Posterior vena cava (tissue), 2 donors: Measurements from ENCODE around the gene ERAS. TPM values are rescaled to one million over a fixed set of nuclear protein-coding genes. Genes with fewer than 3 reads are reported as not detected.

ENCODE experiments used
- DNase-seq: peaks from one replicate; pipeline ENCODE4 v3.0.0-alpha.2; 2020; ENCODE audit warnings: low spot score
- intact Hi-C, 2 donors: fragments of 100-400 bp; cut with DNase I; formaldehyde crosslinking; loops; one replicate each; pipeline versions ENCODE4 v1.14.1 to v1.14.2; 2022 to 2023
- long read RNA-seq, 2 donors: library from polyadenylated mRNA; unstranded; transcript quantifications; one replicate each; pipeline ENCODE4 v2.0.0, GENCODE V29; 2020 to 2021
- total RNA-seq, 2 donors: library from RNA; stranded (reverse); fragmentation: NEBNext Ultra II Directional; extraction: Animal tissue kit (Norgen Biotek cat#: 25700); gene quantifications; one replicate each; pipeline ENCODE4 v1.2.1, GENCODE V29; 2021
- donor health status: DM: yes; HTN: yes; CAD: no.
- donor health status: DM: yes; HTN: yes; CAD: no.

The ERAS gene, protein sequence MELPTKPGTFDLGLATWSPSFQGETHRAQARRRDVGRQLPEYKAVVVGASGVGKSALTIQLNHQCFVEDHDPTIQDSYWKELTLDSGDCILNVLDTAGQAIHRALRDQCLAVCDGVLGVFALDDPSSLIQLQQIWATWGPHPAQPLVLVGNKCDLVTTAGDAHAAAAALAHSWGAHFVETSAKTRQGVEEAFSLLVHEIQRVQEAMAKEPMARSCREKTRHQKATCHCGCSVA
- total RNA-seq, result not detected
- long read RNA-seq, donor 1, result 0 reads
- long read RNA-seq, donor 2, result 0 reads

DNA sequence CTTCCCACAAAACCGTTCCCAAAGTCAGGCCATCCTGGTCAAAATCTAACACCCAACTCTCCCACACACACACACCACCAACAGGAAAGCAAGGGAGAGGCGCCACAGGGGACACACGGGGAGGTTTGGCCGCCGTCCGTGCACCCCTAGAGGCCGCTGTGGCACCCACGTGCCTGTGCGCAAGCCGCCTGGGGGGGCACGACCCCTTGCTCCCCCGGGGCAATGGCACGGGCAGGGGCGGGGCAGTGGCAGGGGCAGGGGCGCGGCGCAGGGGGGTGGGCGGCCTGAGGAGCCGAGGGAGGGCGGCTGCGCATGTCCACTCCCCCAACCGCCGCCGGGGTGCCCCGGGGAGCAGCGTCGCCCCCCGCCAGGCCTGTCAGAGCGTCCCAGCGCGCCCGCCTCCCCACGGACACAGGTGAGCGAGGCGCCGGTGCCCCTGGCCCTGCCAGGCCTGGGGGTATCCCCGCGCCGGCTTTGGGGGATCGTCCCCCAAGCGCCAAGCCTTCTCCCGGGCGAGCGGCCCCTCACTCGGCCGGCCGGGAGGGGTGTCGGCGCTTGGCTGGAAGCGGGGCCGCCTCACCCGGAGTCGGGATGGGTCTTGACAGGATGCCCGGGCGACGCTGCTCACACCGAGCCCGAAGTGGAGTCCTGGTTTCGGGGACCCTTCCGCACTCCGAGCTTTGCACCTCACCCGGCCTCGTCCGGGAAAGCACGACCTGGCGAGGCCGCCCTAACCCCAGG lies at the start of gene ERAS:
ERAS (plus strand) TSS at position 379 of the 741 bp plus-strand sequence. CDS start 2,611 bp downstream, outside the sequence.
- intact Hi-C loops, result no loop called here
- DNase-seq, result no peak

DNA sequence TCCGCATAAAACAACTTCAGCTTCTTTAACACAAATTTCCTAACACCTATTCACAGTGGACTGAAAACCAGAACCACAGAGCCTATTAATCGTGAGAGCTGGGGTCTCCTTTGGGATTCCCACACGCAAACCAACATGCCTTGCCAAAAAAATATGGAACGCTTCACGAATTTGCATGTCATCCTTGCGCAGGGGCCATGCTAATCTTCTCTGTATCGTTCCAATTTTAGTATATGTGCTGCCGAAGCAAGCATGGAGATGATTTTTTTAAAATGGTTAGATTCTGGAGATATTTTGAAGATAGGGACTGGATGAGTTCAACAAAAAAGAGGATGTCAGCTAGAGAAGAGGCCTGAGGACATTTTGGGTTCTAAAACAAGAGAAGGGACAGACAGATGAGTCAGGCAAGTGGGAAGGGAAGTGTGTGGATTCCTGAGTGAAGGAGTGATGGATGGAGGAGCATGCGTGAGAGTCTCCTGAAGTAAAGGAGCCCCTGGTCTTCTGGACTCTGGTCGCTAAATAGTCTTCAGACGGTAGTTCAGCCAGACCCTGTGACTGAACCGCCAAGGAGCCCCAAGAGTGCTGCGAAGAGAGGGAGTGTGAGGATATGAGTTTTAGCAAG lies 49.4 kb upstream of the ERAS start:
- DNase-seq, result no peak

GRCh38 chrX:48779399-48779798 lies 46.9 kb upstream of the ERAS start:
- intact Hi-C loops, result loop anchor here in 1 of 2 donors (5.0 kb wide), 1 partner anchor 1568 kb away; no protein-coding TSS in a partner anchor
- peak; percentile 47 for DNase-seq

More for the DNA sequence above, 49.4 kb upstream of the ERAS start:
- intact Hi-C loops, result loop anchor here in 1 of 2 donors (5.0 kb wide), 1 partner anchor 1570 kb away; no protein-coding TSS in a partner anchor

DNA sequence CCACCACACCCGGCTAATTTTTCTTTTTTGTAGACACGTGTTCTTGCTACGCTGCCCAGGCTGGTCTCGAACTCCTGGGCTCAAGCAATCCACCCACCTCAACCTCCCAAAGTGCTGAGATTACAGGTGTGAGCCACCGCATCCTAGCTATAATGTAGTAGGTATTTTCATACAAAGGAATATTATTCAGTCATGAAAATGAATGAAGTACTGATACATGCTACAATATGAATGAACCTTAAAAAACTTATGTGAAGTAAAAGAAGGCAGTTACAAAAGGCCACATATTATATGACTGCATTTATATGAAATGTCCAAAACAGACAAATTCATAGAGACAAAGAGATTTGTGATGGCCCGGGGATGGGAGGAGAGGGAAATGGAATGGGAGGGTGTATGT lies 44.6 kb upstream of the ERAS start:
- DNase-seq, result no peak
- intact Hi-C loops, result no loop called here

- intact Hi-C loops, result no loop called here
- DNase-seq, result no peak
Measured at GRCh38 chrX:48782216-48782615, 44.1 kb upstream of the ERAS start.

- intact Hi-C loops, result no loop called here
- peak; percentile 25 for DNase-seq
Measured at GRCh38 chrX:48782795-48783194, 43.5 kb upstream of the ERAS start.

DNA sequence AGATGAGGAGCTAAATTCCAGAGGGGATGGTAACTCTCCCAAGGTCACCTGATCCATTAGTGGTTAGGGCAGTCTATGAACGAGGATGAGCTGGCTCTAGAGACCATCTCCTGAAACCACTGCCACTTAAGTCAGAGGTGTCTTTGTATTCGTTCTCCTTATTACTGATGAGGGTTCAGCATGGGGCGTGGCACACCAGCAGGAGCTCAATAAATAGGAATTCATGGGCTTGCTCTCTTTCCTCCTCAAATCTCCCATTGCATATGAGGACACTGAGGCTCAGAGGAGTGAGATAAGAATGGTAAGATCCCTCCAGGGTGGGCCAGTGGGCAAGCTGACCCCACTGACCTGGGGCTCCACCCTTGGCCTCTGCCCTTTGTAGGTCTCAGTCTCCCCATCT lies 41.6 kb upstream of the ERAS start:
- intact Hi-C loops, result no loop called here

GRCh38 chrX:48785186-48785539 lies 41.1 kb upstream of the ERAS start:
- intact Hi-C loops, result no loop called here
- DNase-seq, result peak; percentile 26

More for the DNA sequence above, 41.6 kb upstream of the ERAS start:
- peak; percentile 35 for DNase-seq

DNA sequence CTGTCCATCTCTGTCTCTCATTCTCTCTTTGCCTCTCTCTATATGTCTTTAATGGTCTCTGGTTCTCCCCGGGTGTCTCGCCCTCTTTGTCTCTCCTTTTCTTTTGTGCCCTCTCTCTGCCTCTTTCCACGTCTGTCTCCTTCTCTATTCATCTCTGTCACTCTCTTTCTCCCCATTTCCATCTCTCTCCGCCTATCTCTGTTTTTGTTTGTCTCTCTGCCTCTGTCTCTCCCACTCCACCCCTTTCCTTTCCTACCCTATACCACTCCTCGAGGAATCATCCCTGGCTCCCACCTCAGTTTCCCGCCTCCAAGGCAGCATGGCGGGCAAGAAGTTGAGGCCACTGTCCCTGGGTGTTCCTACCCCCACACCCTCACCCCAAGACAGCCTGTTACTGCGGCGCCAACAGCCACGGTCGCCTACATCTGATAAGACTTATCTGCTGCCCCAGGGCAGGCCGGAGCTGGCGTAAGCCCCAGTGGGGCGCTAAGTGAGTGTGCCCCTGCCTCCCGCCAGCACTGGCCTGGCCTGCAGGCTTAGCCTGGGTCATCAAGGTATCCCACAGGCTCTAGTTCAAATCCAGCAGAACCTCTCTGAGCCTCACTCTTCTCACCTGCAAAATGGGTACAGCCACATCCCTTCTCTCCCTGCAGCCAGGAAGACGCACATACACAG lies 40.6 kb upstream of the ERAS start:
- intact Hi-C loops, result no loop called here
- DNase-seq, result peak; percentile 79

DNA sequence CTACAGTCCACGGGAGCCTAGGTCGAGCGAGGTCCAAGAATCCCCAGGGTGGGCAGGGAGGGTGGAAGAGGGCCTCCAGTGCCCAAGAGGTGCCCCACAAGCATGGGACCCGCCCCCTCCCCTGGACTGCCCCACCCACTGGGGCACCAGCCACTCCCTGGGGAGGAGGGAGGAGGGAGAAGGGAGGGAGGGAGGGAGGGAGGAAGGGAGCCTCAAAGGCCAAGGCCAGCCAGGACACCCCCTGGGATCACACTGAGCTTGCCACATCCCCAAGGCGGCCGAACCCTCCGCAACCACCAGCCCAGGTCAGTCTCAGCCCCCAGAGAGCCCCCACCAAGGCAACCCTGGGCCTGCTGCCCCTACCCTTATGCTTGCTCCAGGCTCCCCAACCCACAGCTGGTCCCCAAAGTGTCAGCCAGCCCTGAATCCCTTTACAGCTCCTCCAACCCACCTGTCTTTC lies 39.9 kb upstream of the ERAS start, which contains the start of gene GATA1:
GATA1 (plus strand) TSS at position 250 of the 460 bp plus-strand sequence. CDS start 4,520 bp downstream, outside the sequence.
- intact Hi-C loops, result no loop called here

DNA sequence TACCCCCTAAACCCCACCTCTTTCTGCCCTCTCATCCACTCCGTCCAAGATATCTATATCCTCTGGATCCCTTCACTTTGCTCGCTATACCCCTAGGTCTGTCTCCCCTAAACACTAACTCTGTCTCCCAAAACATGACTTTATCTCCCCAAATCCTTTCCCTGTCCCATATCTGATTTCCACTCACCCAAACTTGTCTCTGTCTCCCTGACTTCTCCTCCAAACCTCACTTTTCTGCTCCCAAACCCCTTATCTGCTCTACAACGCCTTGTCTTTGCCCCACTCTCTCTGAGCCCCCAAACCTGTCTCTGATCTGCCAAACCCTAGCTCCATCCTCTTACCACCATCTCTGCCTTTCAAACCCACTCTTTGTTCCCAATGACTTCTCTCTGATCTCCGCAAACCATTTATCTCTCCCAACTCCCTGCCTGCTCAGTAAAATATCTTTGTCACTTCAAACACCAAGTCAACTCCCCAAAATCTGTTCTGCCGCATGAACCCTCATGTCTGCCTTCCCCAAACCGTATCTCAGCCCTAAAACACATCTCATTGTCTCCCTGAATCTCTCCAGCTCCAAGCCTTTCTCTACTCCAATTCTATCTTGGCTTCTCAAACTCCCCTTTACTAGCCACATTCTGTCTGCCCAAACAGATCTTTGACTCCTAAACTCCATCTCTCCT lies 39.3 kb upstream of the ERAS start:
- no peak for DNase-seq
- intact Hi-C loops, result no loop called here

More for the DNA sequence above, 39.9 kb upstream of the ERAS start, which contains the start of gene GATA1:
- peak; percentile 62 for DNase-seq

DNA sequence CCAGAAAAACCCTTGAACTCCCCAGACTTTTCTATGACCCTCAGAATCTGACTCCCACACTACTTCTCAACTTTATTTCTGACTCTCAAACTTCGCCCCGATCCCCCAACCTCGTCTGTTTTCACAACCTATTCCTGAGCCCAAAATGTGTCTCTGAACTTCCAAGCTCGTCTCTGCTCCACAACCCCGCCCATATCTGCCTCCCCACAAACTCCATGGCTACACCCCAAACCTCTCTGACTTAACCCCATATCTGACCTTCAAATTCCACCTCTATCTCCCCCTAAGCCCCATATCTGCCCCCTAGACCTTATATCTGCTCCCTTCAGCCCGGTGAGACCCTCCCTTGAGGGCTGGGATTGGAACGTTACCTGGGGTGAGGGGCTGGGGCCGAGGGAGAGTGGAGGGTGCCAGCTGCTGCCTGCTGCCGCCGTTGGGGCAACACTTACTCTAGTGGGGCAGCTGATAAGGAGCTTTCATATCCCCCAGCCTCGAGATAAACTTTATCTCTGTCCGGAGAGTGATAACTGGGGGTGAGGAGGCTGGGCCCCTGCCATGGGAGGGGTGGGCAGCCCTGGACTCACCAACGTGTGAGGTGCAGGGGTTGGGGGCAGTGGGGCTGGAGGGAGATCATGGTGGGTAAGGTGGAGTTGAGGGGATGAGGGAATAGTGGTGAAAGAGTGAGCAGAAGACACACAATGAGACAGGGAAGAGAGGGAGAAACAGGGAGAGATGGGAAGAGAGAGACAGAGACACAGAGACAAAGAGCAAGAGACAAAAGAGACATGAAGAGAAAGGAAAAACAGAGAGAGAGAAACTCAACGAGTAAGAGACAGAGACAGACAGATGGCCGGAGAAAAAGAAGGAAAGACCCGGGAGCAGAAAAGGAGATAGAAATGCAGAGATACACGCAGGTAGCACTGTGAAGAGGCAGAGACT lies 38.5 kb upstream of the ERAS start:
- DNase-seq, result peak; percentile 40
- intact Hi-C loops, result no loop called here

- intact Hi-C loops, result no loop called here
Measured at GRCh38 chrX:48789366-48790220, 36.7 kb upstream of the ERAS start.

DNA sequence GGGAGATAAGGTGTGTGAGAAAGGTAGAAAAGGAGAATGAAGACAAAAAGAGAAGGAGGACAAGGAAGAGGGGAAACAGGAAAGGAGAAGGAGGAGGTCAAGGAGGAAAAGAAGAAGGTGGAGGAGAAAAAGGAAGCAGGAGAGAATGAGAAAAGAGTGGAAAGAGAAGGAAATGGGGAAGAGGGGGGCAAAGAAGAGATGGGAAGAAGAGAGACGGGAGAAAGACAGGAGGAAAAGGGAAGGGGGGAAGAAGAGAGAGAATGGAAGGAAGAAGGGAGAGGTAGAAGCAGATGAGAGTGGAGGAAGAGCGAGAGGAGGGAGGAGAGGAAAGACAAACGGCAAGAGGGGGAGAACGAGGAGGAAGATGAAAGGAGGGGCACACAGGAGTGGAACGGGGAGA lies 35.8 kb upstream of the ERAS start:
- intact Hi-C loops, result no loop called here

More at GRCh38 chrX:48789366-48790220, 36.7 kb upstream of the ERAS start:
- DNase-seq, result peak; percentile 24

GRCh38 chrX:48791063-48791820 lies 35.1 kb upstream of the ERAS start:
- intact Hi-C loops, result no loop called here
- DNase-seq, result no peak

More for the DNA sequence above, 35.8 kb upstream of the ERAS start:
- DNase-seq, result no peak

DNA sequence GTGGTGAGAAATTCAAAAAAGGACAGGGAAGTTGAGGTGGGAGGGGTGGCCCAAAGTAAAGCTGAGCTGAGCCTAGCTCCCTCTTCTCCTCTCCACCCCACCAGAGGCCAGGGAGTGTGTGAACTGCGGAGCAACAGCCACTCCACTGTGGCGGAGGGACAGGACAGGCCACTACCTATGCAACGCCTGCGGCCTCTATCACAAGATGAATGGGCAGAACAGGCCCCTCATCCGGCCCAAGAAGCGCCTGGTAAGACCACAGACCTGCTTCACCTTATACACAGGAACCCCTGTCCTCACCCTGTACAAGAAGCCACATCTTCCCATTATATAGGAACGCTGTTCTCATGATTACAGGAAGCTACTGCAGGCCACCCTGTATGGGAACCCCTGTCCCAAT lies 34.1 kb upstream of the ERAS start:
- intact Hi-C loops, result no loop called here
- no peak for DNase-seq
